ENCODE measurements around the gene TMEM59. TPM values are rescaled to one million over a fixed set of nuclear protein-coding genes. Genes with fewer than 3 reads are reported as not detected.

Gene TMEM59
- total RNA-seq, 2 experiments from 2014 or later, result 195 to 210 TPM

DNA sequence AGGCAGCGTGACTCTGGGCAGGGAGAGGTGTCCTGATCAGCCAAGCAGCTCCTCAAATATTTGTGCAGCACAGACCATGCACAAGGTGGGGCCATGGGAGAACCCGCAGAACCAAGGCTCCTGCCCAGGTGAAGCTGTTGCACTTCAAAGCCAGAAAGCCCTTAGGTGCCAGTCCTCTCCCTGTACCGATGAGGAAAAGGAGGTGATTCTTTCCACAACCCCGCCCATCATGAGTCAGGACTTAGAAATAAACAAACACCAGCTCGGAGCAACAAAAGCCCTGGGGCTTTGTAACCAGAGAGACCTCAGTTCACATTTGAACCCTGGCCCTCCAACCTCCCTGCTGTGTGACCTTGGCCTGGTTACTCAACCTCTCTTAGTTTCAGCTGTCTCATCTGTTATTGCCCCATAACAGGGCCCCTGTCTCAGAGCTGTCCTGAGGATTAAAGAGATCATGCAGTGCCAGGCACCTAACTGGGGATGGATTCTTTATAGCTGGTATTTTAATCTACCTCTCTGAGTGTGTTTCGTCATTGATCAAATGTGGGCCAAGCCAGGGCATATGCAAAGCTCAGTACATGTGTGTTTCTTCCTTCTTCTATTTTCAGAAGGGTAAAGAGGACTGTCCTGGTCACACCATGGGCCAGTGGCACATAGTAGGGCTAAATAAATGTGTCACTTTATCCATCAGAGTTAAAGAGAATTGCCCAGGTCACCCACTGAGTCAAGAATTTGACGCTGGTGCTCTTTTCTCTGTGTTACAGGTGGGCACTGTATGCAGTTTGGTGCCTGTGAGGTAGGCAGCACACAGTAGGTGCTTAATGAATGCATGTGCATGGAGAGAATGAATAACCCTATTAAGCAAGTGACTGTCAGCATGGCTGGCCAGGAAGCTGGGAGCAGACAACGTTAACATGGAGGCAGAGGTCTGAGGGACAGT is 36.4 kb downstream of the TMEM59 start:
- CTCF ChIA-PET, result interaction anchor here (0.7 kb wide), 1 partner anchor 10 kb away, joined by 3 read pairs; no protein-coding TSS in a partner anchor

DNA sequence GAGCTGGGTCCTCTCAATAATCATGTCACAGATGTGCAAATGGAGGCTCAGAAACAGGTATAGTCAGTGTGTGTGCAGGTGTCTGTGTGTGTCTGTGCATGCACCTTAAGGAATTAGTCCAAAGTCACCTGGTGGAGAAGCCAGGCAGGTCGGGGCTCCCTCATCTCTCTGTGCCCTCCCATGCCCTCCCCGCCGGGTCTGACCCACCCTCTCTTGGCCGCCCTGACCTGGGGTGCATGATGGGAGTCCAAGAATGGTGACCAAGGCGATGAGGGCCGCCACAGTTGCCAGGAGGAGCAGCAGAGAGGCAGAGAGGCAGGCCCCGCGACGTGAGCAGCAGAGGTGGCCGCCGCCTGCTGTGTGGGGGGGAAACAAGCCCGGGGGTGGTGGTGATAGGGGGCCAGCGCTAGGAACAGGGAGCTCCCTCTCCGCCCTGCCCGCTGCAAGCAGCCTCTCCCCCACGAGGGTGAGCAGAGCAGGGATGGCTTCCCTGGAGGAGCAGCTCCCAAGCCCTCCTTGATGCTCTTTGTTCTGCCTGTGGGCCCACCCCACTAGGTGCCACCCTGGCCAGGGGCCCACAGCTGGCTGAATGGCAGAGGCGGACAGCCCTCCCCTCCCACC is 38.9 kb downstream of the TMEM59 start:
- no peak overlapping the region for H3K27ac Mint-ChIP-seq
- peaks cover 2% of the 10 kb centered on the region for H3K27me3 Mint-ChIP-seq
- H3K4me1 Mint-ChIP-seq, result no peaks in the 10 kb centered on the region
- no peaks in the 10 kb centered on the region for H3K9me3 Mint-ChIP-seq
- CTCF ChIA-PET, result no interaction called here
- POLR2A ChIA-PET, result no interaction called here
- no peaks in the 10 kb centered on the region for H3K36me3 Mint-ChIP-seq (ENCODE audit: low read depth)
- no peak for DNase-seq
- H3K4me3 Mint-ChIP-seq, result no peak overlapping the region

More for the DNA sequence above, 36.4 kb downstream of the TMEM59 start:
- H3K4me3 Mint-ChIP-seq, result no peak overlapping the region
- no peaks in the 10 kb centered on the region for H3K4me1 Mint-ChIP-seq
- no peaks in the 10 kb centered on the region for H3K9me3 Mint-ChIP-seq
- DNase-seq, result no peak
- H3K27me3 Mint-ChIP-seq, result peaks cover 2% of the 10 kb centered on the region
- no peaks in the 10 kb centered on the region for H3K36me3 Mint-ChIP-seq (ENCODE audit: low read depth)
- no peak overlapping the region for H3K27ac Mint-ChIP-seq
- POLR2A ChIA-PET, result no interaction called here

DNA sequence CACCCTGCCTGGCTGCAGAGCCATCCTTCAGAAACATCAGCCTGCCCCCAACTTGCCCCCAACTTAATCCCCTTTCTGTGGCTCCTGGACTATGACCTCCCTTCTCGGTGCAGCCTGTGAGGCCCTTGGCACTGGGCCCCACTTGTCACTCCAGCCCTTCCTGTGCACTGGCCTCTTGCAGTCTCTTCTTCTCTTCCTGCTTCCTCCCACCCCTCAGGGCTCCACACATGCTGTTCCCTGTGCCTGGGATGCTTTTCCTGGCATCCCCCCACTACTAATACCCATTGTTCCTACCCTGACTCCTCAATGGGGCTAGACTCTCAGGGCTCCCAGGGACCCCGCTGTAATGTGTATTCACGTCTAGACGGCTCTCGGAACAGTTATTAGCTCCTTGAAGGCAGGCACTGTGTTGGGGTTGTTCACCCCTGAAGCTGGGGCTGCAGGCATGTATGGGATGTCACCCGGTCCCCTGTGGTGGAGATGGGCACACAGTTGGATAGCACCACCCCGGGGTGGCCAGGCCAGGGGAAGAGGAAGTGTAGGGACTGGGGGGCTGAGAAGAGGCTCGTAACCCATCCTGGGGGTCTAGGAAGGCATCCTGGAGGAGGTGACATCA is 39.5 kb downstream of the TMEM59 start:
- DNase-seq, result no peak
- H3K27ac Mint-ChIP-seq, result no peak overlapping the region
- POLR2A ChIA-PET, result no interaction called here
- H3K27me3 Mint-ChIP-seq, result peaks cover 2% of the 10 kb centered on the region
- H3K36me3 Mint-ChIP-seq (ENCODE audit: low read depth), result no peaks in the 10 kb centered on the region
- H3K4me1 Mint-ChIP-seq, result no peaks in the 10 kb centered on the region
- H3K4me3 Mint-ChIP-seq, result no peak overlapping the region
- H3K9me3 Mint-ChIP-seq, result no peaks in the 10 kb centered on the region
- CTCF ChIA-PET, result no interaction called here

DNA sequence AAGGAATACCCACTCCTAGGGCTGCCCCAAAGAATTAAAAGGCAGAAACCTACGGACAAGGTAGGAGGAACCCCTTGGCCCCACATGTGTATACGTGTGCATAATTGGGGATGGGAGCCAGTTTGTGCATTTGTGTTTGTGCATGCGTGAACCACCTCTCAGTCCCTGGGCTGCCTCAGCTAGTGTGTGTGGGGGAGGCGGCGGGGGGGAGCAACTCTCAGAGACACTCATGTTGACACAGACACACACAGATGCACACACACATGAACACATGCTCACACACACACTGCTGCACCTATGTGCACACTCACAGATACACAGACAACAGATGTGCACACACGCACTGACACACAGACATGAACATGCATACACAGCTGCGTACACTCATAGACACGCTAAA is 40.1 kb downstream of the TMEM59 start:
- H3K4me1 Mint-ChIP-seq, result no peaks in the 10 kb centered on the region
- POLR2A ChIA-PET, result no interaction called here
- no peak for DNase-seq
- CTCF ChIA-PET, result no interaction called here
- H3K27me3 Mint-ChIP-seq, result peaks cover 2% of the 10 kb centered on the region
- no peaks in the 10 kb centered on the region for H3K36me3 Mint-ChIP-seq (ENCODE audit: low read depth)
- H3K9me3 Mint-ChIP-seq, result no peaks in the 10 kb centered on the region
- no peak overlapping the region for H3K4me3 Mint-ChIP-seq
- no peak overlapping the region for H3K27ac Mint-ChIP-seq

DNA sequence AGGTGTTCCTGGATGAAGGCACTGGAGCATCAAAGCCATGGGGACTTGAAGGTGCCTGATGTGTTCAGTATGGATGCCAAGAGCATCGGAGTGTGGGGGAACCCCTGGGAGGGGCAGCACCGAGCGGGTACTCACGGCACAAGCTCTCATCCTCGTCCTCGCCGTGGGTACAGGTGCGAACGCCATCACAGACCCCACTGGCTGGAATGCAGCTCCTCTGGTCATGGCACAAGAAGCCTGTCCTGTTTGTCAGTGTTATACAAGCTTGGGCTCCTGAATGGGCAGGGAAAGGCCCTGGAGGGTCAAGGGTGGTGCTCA is 41.0 kb downstream of the TMEM59 start:
- Mint-ChIP-seq H3K27me3 (peaks cover 2% of the 10 kb centered on the region), H3K27ac (no peak overlapping the region), H3K9me3 (no peaks in the 10 kb centered on the region), H3K36me3 (ENCODE audit: low read depth) (no peaks in the 10 kb centered on the region), H3K4me1 (no peaks in the 10 kb centered on the region), H3K4me3 (no peak overlapping the region)
- ChIA-PET POLR2A (no interaction called here), CTCF (interaction anchor here (1.0 kb wide), 1 partner anchor 9 kb away, joined by 4 read pairs; no protein-coding TSS in a partner anchor)
- no peak for DNase-seq

DNA sequence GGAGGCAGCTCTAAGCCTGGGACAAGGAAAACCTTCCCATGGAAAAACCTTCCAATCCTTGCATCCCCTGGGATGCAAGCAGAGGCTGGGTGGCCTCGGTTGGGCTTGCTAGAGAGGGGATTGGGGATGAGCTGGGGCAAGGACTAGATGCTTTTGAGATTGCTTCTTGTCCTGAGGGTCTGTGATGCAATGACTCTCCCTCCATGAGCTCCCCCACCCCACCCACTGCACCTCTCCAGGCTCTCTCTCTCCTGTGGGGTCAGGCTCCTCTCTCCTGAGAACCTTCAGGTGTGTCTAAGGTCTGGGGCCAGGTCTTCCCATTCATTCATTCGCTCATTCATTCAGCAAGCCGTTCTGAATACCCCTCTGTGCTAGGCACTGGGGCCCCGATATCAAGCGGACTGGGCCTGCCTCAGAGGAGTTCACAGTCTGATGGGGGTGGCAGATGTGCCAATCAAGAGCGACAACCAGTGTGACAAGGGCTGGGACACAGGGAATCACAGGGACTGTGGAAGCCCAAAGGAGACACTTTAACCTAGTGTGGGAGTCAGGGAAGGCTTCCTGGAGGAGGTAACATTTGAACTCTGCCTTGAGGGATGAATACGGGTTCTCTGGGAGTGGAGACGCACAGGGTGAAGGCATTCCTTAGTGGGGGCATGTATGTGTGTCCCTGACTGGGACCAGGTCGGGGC is 41.5 kb downstream of the TMEM59 start:
- CTCF ChIA-PET, result interaction anchor here (0.6 to 1.0 kb wide), 2 partner anchors 9 to 262 kb away, joined by 3 to 4 read pairs; no protein-coding TSS in a partner anchor
- no peak overlapping the region for H3K4me3 Mint-ChIP-seq
- no peaks in the 10 kb centered on the region for H3K4me1 Mint-ChIP-seq
- peaks cover 2% of the 10 kb centered on the region for H3K27me3 Mint-ChIP-seq
- no peak for DNase-seq
- POLR2A ChIA-PET, result no interaction called here
- H3K9me3 Mint-ChIP-seq, result no peaks in the 10 kb centered on the region
- no peak overlapping the region for H3K27ac Mint-ChIP-seq
- no peaks in the 10 kb centered on the region for H3K36me3 Mint-ChIP-seq (ENCODE audit: low read depth)

DNA sequence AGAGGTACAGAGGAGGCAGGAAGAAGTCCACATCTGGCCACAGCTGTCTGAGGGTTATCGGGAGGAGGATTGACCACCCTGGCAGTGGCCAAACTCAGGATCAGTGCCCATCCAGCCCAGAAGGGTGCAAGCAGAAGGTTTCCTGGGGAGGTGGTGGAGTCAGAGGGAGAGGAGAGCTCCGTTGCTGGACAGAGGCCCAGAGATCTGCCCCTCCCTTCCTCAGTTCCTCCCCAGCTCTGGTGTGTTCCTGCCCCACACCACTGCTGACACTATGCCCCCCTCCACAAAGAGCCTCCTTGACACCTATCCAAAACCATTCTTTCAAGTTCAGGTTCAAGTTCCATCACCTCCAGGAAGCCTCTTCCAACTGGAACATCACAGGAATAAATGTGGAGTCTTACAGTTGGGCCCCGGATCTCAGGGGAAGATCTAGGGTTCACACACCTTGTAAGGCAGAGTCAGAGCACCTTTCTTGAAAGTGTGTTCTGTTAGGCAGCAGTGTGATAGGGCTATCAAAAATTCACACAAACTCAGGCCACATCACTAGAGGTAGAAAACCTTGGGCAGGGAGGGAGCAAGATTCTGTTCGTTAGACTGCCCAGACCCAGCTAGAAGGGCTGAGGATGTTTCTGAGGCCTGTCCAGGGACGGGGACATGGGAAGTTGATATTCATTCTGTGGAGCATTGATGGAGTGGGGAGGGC is 42.4 kb downstream of the TMEM59 start:
- H3K4me3 Mint-ChIP-seq, result no peak overlapping the region
- CTCF ChIA-PET, result interaction anchor here (0.6 kb wide), 1 partner anchor 261 kb away, joined by 3 read pairs; no protein-coding TSS in a partner anchor

DNA sequence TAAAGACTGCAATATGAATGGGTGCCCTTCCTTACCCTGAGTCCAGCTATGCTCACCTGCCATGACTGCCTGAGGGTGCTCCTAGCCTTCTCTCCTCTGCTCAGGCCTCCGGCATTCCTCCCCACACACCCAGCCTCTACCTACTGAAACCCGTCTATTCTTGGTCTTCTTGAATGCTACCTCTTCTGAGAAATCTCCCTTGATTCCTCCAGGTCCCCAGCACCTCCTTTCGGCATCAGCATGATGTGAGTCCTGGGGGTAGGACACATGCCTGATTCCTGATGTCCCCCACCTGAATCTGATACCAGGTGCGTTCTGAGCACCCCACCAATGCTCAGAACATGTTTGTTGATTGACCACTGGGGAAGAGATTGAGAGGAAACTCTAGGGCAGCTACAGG is 43.6 kb downstream of the TMEM59 start:
- Mint-ChIP-seq H3K27me3 (peaks cover 2% of the 10 kb centered on the region), H3K4me1 (no peaks in the 10 kb centered on the region), H3K4me3 (no peak overlapping the region), H3K9me3 (no peaks in the 10 kb centered on the region), H3K36me3 (ENCODE audit: low read depth) (no peaks in the 10 kb centered on the region), H3K27ac (no peak overlapping the region)
- POLR2A ChIA-PET, result no interaction called here
- CTCF ChIA-PET, result no interaction called here
- DNase-seq, result no peak

More for the DNA sequence above, 42.4 kb downstream of the TMEM59 start:
- no peaks in the 10 kb centered on the region for H3K36me3 Mint-ChIP-seq (ENCODE audit: low read depth)
- H3K27me3 Mint-ChIP-seq, result peaks cover 2% of the 10 kb centered on the region
- H3K9me3 Mint-ChIP-seq, result no peaks in the 10 kb centered on the region
- POLR2A ChIA-PET, result no interaction called here
- no peak overlapping the region for H3K27ac Mint-ChIP-seq
- no peaks in the 10 kb centered on the region for H3K4me1 Mint-ChIP-seq
- DNase-seq, result no peak

DNA sequence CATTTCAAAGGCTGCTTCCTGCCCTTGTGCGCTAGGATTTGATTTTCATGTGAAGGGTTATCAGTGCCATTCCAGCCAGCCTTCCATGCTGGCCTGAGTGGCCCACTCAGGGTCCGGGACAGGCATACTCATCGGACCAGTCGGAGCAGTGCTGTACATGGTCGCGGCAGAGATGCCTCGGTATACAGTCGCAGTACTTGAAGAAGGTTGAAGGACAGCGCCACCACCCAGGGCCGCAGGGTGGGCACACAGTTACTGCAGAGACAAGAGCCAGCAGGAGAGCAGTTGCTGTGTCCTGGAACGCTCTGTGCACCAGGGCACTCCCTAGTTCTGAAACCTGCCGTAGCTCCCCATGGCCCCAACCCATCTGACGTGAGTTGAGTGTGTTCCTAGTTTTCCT is 44.1 kb downstream of the TMEM59 start:
- Mint-ChIP-seq H3K27ac (no peak overlapping the region), H3K9me3 (no peaks in the 10 kb centered on the region), H3K4me3 (no peak overlapping the region), H3K4me1 (no peaks in the 10 kb centered on the region), H3K27me3 (peaks cover 2% of the 10 kb centered on the region), H3K36me3 (ENCODE audit: low read depth) (no peaks in the 10 kb centered on the region)
- CTCF ChIA-PET, result no interaction called here
- POLR2A ChIA-PET, result no interaction called here
- DNase-seq, result no peak

DNA sequence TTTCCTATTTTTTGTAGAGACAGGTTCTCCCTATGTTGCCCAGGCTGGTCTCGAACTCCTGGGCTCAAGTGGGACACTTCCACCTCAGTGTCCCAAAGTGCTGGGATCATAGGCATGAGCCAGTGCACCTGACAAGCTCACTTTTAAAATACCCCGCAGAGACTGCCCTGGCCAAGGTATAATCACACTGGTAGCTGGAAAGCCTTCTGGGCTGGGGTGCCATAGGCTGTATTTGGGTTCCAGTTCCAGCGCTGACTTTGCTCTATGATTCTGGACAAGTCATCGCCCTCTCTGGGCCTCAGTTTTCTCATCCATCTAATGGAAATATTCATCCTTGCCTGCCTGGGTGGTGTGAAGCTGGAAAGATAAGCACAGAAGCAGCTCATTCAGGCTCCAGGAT is 45.4 kb downstream of the TMEM59 start:
- DNase-seq, result no peak

DNA sequence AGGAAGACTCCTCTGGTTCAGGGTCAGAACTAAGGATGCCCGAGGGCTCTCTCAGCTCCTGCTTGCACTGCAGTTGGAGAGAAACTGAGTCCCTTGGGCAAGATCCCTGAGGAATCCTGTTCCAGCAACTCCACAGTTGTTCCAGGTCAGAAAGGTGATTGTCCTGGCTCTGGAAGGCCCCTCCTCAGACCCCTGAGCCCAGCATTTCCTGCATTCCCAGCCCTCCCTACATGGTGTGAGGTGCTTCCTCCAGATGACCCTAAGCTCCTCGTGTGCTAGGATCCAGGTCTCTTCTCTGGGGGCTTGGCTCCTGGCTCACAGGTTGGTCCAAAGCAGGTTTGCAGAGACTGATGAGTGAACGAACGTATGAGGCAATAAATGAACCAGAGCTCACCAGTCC is 46.5 kb downstream of the TMEM59 start:
- Mint-ChIP-seq H3K4me1 (no peaks in the 10 kb centered on the region), H3K36me3 (ENCODE audit: low read depth) (no peaks in the 10 kb centered on the region), H3K9me3 (no peaks in the 10 kb centered on the region), H3K27ac (no peak overlapping the region), H3K27me3 (no peaks in the 10 kb centered on the region), H3K4me3 (no peak overlapping the region)
- ChIA-PET CTCF (interaction anchor here (1.0 kb wide), 1 partner anchor 10 kb away, joined by 3 read pairs; no protein-coding TSS in a partner anchor), POLR2A (no interaction called here)
- DNase-seq, result no peak

More for the DNA sequence above, 45.4 kb downstream of the TMEM59 start:
- H3K4me3 Mint-ChIP-seq, result no peak overlapping the region
- ChIA-PET CTCF (no interaction called here), POLR2A (no interaction called here)
- H3K4me1 Mint-ChIP-seq, result no peaks in the 10 kb centered on the region
- peaks cover 2% of the 10 kb centered on the region for H3K27me3 Mint-ChIP-seq
- H3K27ac Mint-ChIP-seq, result no peak overlapping the region
- H3K36me3 Mint-ChIP-seq (ENCODE audit: low read depth), result no peaks in the 10 kb centered on the region
- no peaks in the 10 kb centered on the region for H3K9me3 Mint-ChIP-seq

DNA sequence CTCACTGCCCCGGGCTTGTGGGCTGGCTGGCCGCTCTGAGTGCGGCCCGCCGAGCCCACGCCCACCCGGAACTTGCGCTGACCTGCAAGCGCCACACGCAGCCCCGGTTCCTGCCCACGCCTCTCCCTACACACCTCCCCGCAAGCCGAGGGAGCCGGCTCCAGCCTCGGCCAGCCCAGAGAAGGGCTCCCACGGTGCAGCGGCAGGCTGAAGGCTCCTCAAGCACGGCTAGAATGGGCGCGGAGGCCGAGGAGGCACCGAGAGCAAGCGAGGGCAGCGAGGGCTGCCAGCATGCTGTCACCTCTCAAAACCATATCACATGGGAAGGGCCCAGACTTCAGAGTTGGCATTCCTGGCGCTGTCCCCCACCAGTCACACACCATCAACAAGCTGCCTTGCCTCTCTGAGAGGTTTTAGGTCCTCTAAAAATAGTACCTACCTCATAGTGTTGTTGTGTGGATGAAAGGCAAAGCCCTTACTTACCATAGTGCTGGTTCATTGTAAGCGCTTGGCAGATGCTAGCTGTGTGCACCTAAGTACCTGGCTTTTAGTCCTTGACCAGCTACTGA is 48.4 kb downstream of the TMEM59 start:
- H3K9me3 Mint-ChIP-seq, result no peaks in the 10 kb centered on the region
- no peaks in the 10 kb centered on the region for H3K27me3 Mint-ChIP-seq
- no peak for DNase-seq
- ChIA-PET POLR2A (no interaction called here), CTCF (no interaction called here)
- no peaks in the 10 kb centered on the region for H3K4me1 Mint-ChIP-seq
- H3K4me3 Mint-ChIP-seq, result no peak overlapping the region
- no peak overlapping the region for H3K27ac Mint-ChIP-seq
- H3K36me3 Mint-ChIP-seq (ENCODE audit: low read depth), result no peaks in the 10 kb centered on the region
